ENCODE data around the gene WDR90. TPM values are rescaled to one million over a fixed set of nuclear protein-coding genes. Genes with fewer than 3 reads are reported as not detected.

WDR90 gene
- total and polyA plus RNA-seq, 4 donors = 7.5 to 60.9 (median 23.4) TPM

DNA sequence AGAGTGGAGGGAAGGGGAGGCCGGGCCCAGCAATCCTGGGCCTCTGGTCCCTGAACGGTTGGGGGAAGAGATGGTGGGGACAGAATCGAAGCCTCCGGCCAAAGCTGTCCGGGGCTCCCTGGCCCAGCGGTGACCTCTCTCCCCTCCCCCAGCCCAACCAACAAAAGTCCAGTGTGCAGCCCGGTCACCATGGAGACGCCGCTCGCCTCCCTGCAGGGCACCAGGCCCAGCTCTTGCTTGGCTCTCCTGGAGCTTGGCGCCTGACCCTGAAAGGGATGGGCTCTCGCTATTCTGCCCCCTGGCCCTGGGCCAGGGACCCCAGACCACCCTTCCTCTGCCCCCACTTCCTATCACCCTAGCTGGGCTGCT, 67.0 kb downstream of the WDR90 start:
- Histone ChIP-seq H3K4me1 (ENCODE audit: control insufficient read depth in 1 of 2, insufficient read depth in 2 of 2, low read length in 2 of 2) (no peaks in the 10 kb centered on the region), H3K9me3 (ENCODE audit: control insufficient read depth, low read length) (no peaks in the 10 kb centered on the region), H3K36me3 (ENCODE audit: control insufficient read depth in 1 of 2, insufficient read depth in 2 of 2, low read length in 1 of 2) (no peaks in the 10 kb centered on the region), H3K4me3 (ENCODE audit: low read length in 2 of 2) (no peak overlapping the region), H3K27me3 (ENCODE audit: control insufficient read depth in 1 of 2, insufficient read depth in 2 of 2, low read length in 1 of 2) (no peaks in the 10 kb centered on the region), H3K27ac (ENCODE audit: low read depth in 1 of 2, low read length in 2 of 2) (no peak overlapping the region)
- DNase-seq (no peak), ATAC-seq (ENCODE audit: low FRiP score) (no peak)
- WGBS, 2 donors = 8 to 13% methylated on average over 12 of the region's 12 CpGs
- intact Hi-C loops (cut with DNase I) = loop anchor here in 1 of 2 donors (10.0 kb wide), 1 partner anchor 259 kb away; the partner anchor contains the start of gene LMF1

DNA sequence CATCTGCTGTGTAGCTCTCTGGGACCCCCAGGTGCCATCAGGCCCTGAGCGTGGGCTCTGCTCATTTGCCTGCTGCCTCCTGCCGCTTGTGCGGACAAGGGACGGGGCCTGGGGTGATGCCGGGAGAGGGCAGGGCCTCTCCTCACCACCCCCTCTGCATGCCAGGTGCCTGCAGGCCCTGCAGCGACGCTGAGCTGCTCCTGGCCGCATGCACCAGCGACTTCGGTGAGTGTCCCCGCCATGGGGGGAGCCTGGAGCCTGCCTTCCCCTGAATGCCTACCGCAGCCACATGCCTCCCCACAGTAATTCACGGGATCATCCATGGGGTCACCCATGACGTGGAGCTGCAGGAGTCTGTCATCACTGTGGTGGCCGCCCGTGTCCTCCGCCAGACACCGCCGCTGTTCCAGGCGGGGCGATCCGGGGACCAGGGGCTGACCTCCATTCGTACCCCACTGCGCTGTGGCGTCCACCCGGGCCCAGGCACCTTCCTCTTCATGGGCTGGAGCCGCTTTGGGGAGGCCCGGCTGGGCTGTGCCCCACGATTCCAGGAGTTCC, 67.7 kb downstream of the WDR90 start:
- ATAC-seq (ENCODE audit: low FRiP score) (no peak), DNase-seq (no peak)
- Histone ChIP-seq H3K9me3 (ENCODE audit: control insufficient read depth, low read length) (no peaks in the 10 kb centered on the region), H3K36me3 (ENCODE audit: control insufficient read depth in 1 of 2, insufficient read depth in 2 of 2, low read length in 1 of 2) (no peaks in the 10 kb centered on the region), H3K27me3 (ENCODE audit: control insufficient read depth in 1 of 2, insufficient read depth in 2 of 2, low read length in 1 of 2) (no peaks in the 10 kb centered on the region), H3K27ac (ENCODE audit: low read depth in 1 of 2, low read length in 2 of 2) (no peak overlapping the region), H3K4me1 (ENCODE audit: control insufficient read depth in 1 of 2, insufficient read depth in 2 of 2, low read length in 2 of 2) (no peaks in the 10 kb centered on the region), H3K4me3 (ENCODE audit: low read length in 2 of 2) (no peak overlapping the region)
- intact Hi-C loops (cut with DNase I) = loop anchor here in 1 of 2 donors (10.0 kb wide), 1 partner anchor 258 kb away; the partner anchor contains the start of gene LMF1
- WGBS, 2 donors = 93 to 94% methylated on average over 28 to 29 of the region's 29 CpGs

Other genes with a start within 250 kb of the WDR90 start
- gene DECR2, start 247.5 kb upstream of the WDR90 start, total RNA-seq = 10 to 100 TPM; 10.9 to 15.9 TPM
- 10 to 100 TPM; 16.2 to 21.8 TPM for gene DECR2, start 247.5 kb upstream of the WDR90 start, polyA plus RNA-seq
- gene RAB11FIP3, start 223.7 kb upstream of the WDR90 start, total RNA-seq = 10 to 100 TPM; 60.5 to 63.3 TPM
- gene RAB11FIP3, start 223.7 kb upstream of the WDR90 start, polyA plus RNA-seq = 10 to 100 TPM; 22.0 to 68.8 TPM
- gene CAPN15, start 121.7 kb upstream of the WDR90 start, total RNA-seq = 10 to 100 TPM; 27.9 to 33.9 TPM
- 10 to 100 TPM; 15.3 to 24.1 TPM for gene CAPN15, start 121.7 kb upstream of the WDR90 start, polyA plus RNA-seq
- not detected for gene PRR35, start 89.0 kb upstream of the WDR90 start, total RNA-seq
- gene PRR35, start 89.0 kb upstream of the WDR90 start, polyA plus RNA-seq = under 1 TPM in 1 of 2 donors, not detected in 1; 0.05 TPM
- 1 to 10 TPM in 1 of 2 donors, under 1 TPM in 1; 0.52 to 2.2 TPM for gene NHLRC4, start 82.4 kb upstream of the WDR90 start, total RNA-seq
- gene NHLRC4, start 82.4 kb upstream of the WDR90 start, polyA plus RNA-seq = 1 to 10 TPM in 1 of 2 donors, under 1 TPM in 1; 0.25 to 2.6 TPM
- gene PIGQ, start 79.4 kb upstream of the WDR90 start, total RNA-seq = 10 to 100 TPM; 25.8 to 38.5 TPM
- gene PIGQ, start 79.4 kb upstream of the WDR90 start, polyA plus RNA-seq = 10 to 100 TPM; 10.8 to 92.2 TPM
- gene RAB40C, start 59.3 kb upstream of the WDR90 start, total RNA-seq = 10 to 100 TPM; 17.9 to 19.6 TPM
- gene RAB40C, start 59.3 kb upstream of the WDR90 start, polyA plus RNA-seq = 10 to 100 TPM in 1 of 2 donors, 1 to 10 TPM in 1; 9.5 to 40.7 TPM
- 1 to 10 TPM in 1 of 2 donors, under 1 TPM in 1; 0.33 to 1.0 TPM for gene WFIKKN1, start 18.4 kb upstream of the WDR90 start, total RNA-seq
- 1 to 10 TPM in 1 of 2 donors, under 1 TPM in 1; 0.63 to 2.2 TPM for gene WFIKKN1, start 18.4 kb upstream of the WDR90 start, polyA plus RNA-seq
- gene METTL26, start 13.1 kb upstream of the WDR90 start, total RNA-seq = 10 to 100 TPM; 45.2 to 64.8 TPM
- 100 to 1,000 TPM in 1 of 2 donors, 10 to 100 TPM in 1; 86.0 to 158 TPM for gene METTL26, start 13.1 kb upstream of the WDR90 start, polyA plus RNA-seq
- 10 to 100 TPM; 10.4 to 14.7 TPM for gene MCRIP2, start 7.5 kb upstream of the WDR90 start, total RNA-seq
- 10 to 100 TPM; 22.9 to 28.9 TPM for gene MCRIP2, start 7.5 kb upstream of the WDR90 start, polyA plus RNA-seq
- 10 to 100 TPM; 79.3 to 93.8 TPM for gene RHOT2, start 18.8 kb downstream of the WDR90 start, total RNA-seq
- gene RHOT2, start 18.8 kb downstream of the WDR90 start, polyA plus RNA-seq = 100 to 1,000 TPM in 1 of 2 donors, 10 to 100 TPM in 1; 27.4 to 356 TPM
- gene RHBDL1, start 26.3 kb downstream of the WDR90 start, total RNA-seq = 1 to 10 TPM in 1 of 2 donors, under 1 TPM in 1; 0.88 to 1.3 TPM
- gene RHBDL1, start 26.3 kb downstream of the WDR90 start, polyA plus RNA-seq = 1 to 10 TPM in 1 of 2 donors, not detected in 1; 1.5 TPM
- 10 to 100 TPM; 67.4 to 84.3 TPM for gene STUB1, start 31.0 kb downstream of the WDR90 start, total RNA-seq
- gene STUB1, start 31.0 kb downstream of the WDR90 start, polyA plus RNA-seq = 100 to 1,000 TPM; 126 to 169 TPM
- 10 to 100 TPM; 46.1 to 51.7 TPM for gene JMJD8, start 35.0 kb downstream of the WDR90 start, total RNA-seq
- gene JMJD8, start 35.0 kb downstream of the WDR90 start, polyA plus RNA-seq = 100 to 1,000 TPM in 1 of 2 donors, 10 to 100 TPM in 1; 55.2 to 110 TPM
- gene WDR24, start 41.0 kb downstream of the WDR90 start, total RNA-seq = 1 to 10 TPM; 6.7 to 8.4 TPM
- gene WDR24, start 41.0 kb downstream of the WDR90 start, polyA plus RNA-seq = 10 to 100 TPM in 1 of 2 donors, 1 to 10 TPM in 1; 4.3 to 10.4 TPM
- under 1 TPM; 0.16 to 0.18 TPM for gene FBXL16, start 56.4 kb downstream of the WDR90 start, total RNA-seq
- gene FBXL16, start 56.4 kb downstream of the WDR90 start, polyA plus RNA-seq = not detected
- 10 to 100 TPM; 22.7 to 26.6 TPM for gene METRN, start 65.8 kb downstream of the WDR90 start, total RNA-seq
- gene METRN, start 65.8 kb downstream of the WDR90 start, polyA plus RNA-seq = 10 to 100 TPM; 26.7 to 61.3 TPM
- gene ANTKMT, start 71.8 kb downstream of the WDR90 start, total RNA-seq = 10 to 100 TPM; 18.6 to 25.7 TPM
- 10 to 100 TPM; 13.1 to 33.0 TPM for gene ANTKMT, start 71.8 kb downstream of the WDR90 start, polyA plus RNA-seq
- 1 to 10 TPM in 1 of 2 donors, under 1 TPM in 1; 0.39 to 1.7 TPM for gene CCDC78, start 77.1 kb downstream of the WDR90 start, total RNA-seq
- under 1 TPM in 1 of 2 donors, not detected in 1; 0.97 TPM for gene CCDC78, start 77.1 kb downstream of the WDR90 start, polyA plus RNA-seq
- gene HAGHL, start 77.7 kb downstream of the WDR90 start, total RNA-seq = 1 to 10 TPM; 2.4 to 3.8 TPM
- gene HAGHL, start 77.7 kb downstream of the WDR90 start, polyA plus RNA-seq = 10 to 100 TPM in 1 of 2 donors, 1 to 10 TPM in 1; 2.8 to 22.5 TPM
- gene CIAO3, start 91.6 kb downstream of the WDR90 start, total RNA-seq = 10 to 100 TPM; 21.8 to 22.4 TPM
- 10 to 100 TPM; 12.4 to 35.9 TPM for gene CIAO3, start 91.6 kb downstream of the WDR90 start, polyA plus RNA-seq
- gene MSLN, start 111.4 kb downstream of the WDR90 start, total RNA-seq = under 1 TPM; 0.33 to 0.52 TPM
- 1 to 10 TPM; 1.5 to 2.1 TPM for gene MSLN, start 111.4 kb downstream of the WDR90 start, polyA plus RNA-seq
- 10 to 100 TPM; 12.1 to 13.5 TPM for gene RPUSD1, start 139.0 kb downstream of the WDR90 start, total RNA-seq
- 10 to 100 TPM in 1 of 2 donors, 1 to 10 TPM in 1; 6.8 to 20.3 TPM for gene RPUSD1, start 139.0 kb downstream of the WDR90 start, polyA plus RNA-seq
- gene CHTF18, start 139.3 kb downstream of the WDR90 start, total RNA-seq = 10 to 100 TPM in 1 of 2 donors, 1 to 10 TPM in 1; 7.1 to 14.3 TPM
- 10 to 100 TPM in 1 of 2 donors, 1 to 10 TPM in 1; 3.0 to 56.9 TPM for gene CHTF18, start 139.3 kb downstream of the WDR90 start, polyA plus RNA-seq
- gene GNG13, start 151.4 kb downstream of the WDR90 start, total RNA-seq = not detected
- gene GNG13, start 151.4 kb downstream of the WDR90 start, polyA plus RNA-seq = not detected